ENCODE results near the gene ANKRD37.

ANKRD37 gene

DNA sequence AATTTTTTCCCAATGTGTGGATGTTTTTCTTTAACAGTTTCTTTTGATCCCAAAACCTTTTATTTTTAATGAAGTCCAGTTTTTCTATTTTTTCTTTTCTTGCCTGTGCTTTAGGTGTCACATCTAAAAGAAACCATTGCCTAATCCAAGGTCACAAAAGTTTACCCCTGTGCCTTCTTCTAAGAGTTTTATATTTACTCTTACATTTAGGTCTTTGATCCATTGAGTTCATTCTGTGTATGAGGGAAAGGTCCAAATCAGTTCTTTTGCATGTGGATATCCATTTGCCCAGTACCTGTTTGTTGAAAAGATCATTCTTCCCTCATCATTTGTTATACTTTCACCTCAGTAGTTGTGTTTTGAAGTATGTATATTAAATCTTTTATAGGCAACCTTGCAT, 13.9 kb upstream of the ANKRD37 start:
- Histone ChIP-seq H4K20me1 (ENCODE audit: insufficient read depth, low read length) (no peaks in the 10 kb centered on the region), H2AFZ (ENCODE audit: low read depth, low read length) (no peak overlapping the region), H3K4me3 (ENCODE audit: low read depth in 1 of 2, low read length in 2 of 2) (no peak overlapping the region), H3K4me1 (ENCODE audit: insufficient read depth, low read length) (no peaks in the 10 kb centered on the region), H3K79me2 (ENCODE audit: insufficient read depth, low read length) (no peaks in the 10 kb centered on the region), H3K9ac (ENCODE audit: low read depth, low read length) (no peak overlapping the region), H3K9me3 (ENCODE audit: insufficient read depth, low read length, severe bottlenecking) (no peaks in the 10 kb centered on the region), H3K27me3 (ENCODE audit: insufficient read depth, low read length, poor library complexity) (peaks cover 3% of the 10 kb centered on the region), H3K4me2 (ENCODE audit: insufficient read depth, low read length) (no peak overlapping the region), H3K36me3 (ENCODE audit: insufficient read depth, low read length) (no peaks in the 10 kb centered on the region), H3K27ac (ENCODE audit: low read length) (no peak overlapping the region)
- DNase-seq (no peak), ATAC-seq (ENCODE audit: insufficient read depth, low read depth) (no peak)
- TF ChIP-seq CTCF (IDR thresholded peaks at IDR 0.05; ENCODE audit: borderline replicate concordance, extremely low read depth, low read length, poor library complexity, severe bottlenecking) = no peak
- no peak for TF ChIP-seq EZH2 (IDR thresholded peaks at IDR 0.05; ENCODE audit: borderline replicate concordance, low read depth, low read length, severe bottlenecking)

- Histone ChIP-seq H2AFZ (ENCODE audit: low read depth, low read length) (no peak overlapping the region), H3K36me3 (ENCODE audit: insufficient read depth, low read length) (no peaks in the 10 kb centered on the region), H4K20me1 (ENCODE audit: insufficient read depth, low read length) (no peaks in the 10 kb centered on the region), H3K27me3 (ENCODE audit: insufficient read depth, low read length, poor library complexity) (peaks cover 3% of the 10 kb centered on the region), H3K9me3 (ENCODE audit: insufficient read depth, low read length, severe bottlenecking) (no peaks in the 10 kb centered on the region), H3K79me2 (ENCODE audit: insufficient read depth, low read length) (no peaks in the 10 kb centered on the region), H3K27ac (ENCODE audit: low read length) (no peak overlapping the region), H3K9ac (ENCODE audit: low read depth, low read length) (no peak overlapping the region), H3K4me1 (ENCODE audit: insufficient read depth, low read length) (no peaks in the 10 kb centered on the region), H3K4me3 (ENCODE audit: low read depth in 1 of 2, low read length in 2 of 2) (no peak overlapping the region), H3K4me2 (ENCODE audit: insufficient read depth, low read length) (no peak overlapping the region)
- no peak for DNase-seq
- TF ChIP-seq CTCF (IDR thresholded peaks at IDR 0.05; ENCODE audit: borderline replicate concordance, extremely low read depth, low read length, poor library complexity, severe bottlenecking) = no peak
- TF ChIP-seq EZH2 (IDR thresholded peaks at IDR 0.05; ENCODE audit: borderline replicate concordance, low read depth, low read length, severe bottlenecking) = no peak
- no peak for ATAC-seq (ENCODE audit: insufficient read depth, low read depth)
Measured at GRCh38 chr4:185383451-185383850, 13.2 kb upstream of the ANKRD37 start.

GRCh38 chr4:185384061-185384460, 12.6 kb upstream of the ANKRD37 start:
- no peak overlapping the region for H2AFZ ChIP-seq (ENCODE audit: low read depth, low read length)
- no peaks in the 10 kb centered on the region for H3K36me3 ChIP-seq (ENCODE audit: insufficient read depth, low read length)
- TF ChIP-seq CTCF (IDR thresholded peaks at IDR 0.05; ENCODE audit: borderline replicate concordance, extremely low read depth, low read length, poor library complexity, severe bottlenecking) (no peak), EZH2 (IDR thresholded peaks at IDR 0.05; ENCODE audit: borderline replicate concordance, low read depth, low read length, severe bottlenecking) (no peak)
- H3K9me3 ChIP-seq (ENCODE audit: insufficient read depth, low read length, severe bottlenecking) = no peaks in the 10 kb centered on the region
- no peaks in the 10 kb centered on the region for H3K79me2 ChIP-seq (ENCODE audit: insufficient read depth, low read length)
- H3K4me3 ChIP-seq (ENCODE audit: low read depth in 1 of 2, low read length in 2 of 2) = no peak overlapping the region
- H3K27me3 ChIP-seq (ENCODE audit: insufficient read depth, low read length, poor library complexity) = peaks cover 3% of the 10 kb centered on the region
- H3K27ac ChIP-seq (ENCODE audit: low read length) = no peak overlapping the region
- no peak overlapping the region for H3K9ac ChIP-seq (ENCODE audit: low read depth, low read length)
- H3K4me2 ChIP-seq (ENCODE audit: insufficient read depth, low read length) = no peak overlapping the region
- ATAC-seq (ENCODE audit: insufficient read depth, low read depth) (no peak), DNase-seq (no peak)
- no peaks in the 10 kb centered on the region for H4K20me1 ChIP-seq (ENCODE audit: insufficient read depth, low read length)
- H3K4me1 ChIP-seq (ENCODE audit: insufficient read depth, low read length) = no peaks in the 10 kb centered on the region

- no peak overlapping the region for H3K4me2 ChIP-seq (ENCODE audit: insufficient read depth, low read length)
- H2AFZ ChIP-seq (ENCODE audit: low read depth, low read length) = no peak overlapping the region
- no peaks in the 10 kb centered on the region for H3K79me2 ChIP-seq (ENCODE audit: insufficient read depth, low read length)
- no peaks in the 10 kb centered on the region for H3K36me3 ChIP-seq (ENCODE audit: insufficient read depth, low read length)
- H3K4me1 ChIP-seq (ENCODE audit: insufficient read depth, low read length) = no peaks in the 10 kb centered on the region
- no peaks in the 10 kb centered on the region for H3K9me3 ChIP-seq (ENCODE audit: insufficient read depth, low read length, severe bottlenecking)
- no peak for ATAC-seq (ENCODE audit: insufficient read depth, low read depth)
- peaks cover 3% of the 10 kb centered on the region for H3K27me3 ChIP-seq (ENCODE audit: insufficient read depth, low read length, poor library complexity)
- H3K27ac ChIP-seq (ENCODE audit: low read length) = no peak overlapping the region
- H3K9ac ChIP-seq (ENCODE audit: low read depth, low read length) = no peak overlapping the region
- DNase-seq = no peak
- TF ChIP-seq EZH2 (IDR thresholded peaks at IDR 0.05; ENCODE audit: borderline replicate concordance, low read depth, low read length, severe bottlenecking) (no peak), CTCF (IDR thresholded peaks at IDR 0.05; ENCODE audit: borderline replicate concordance, extremely low read depth, low read length, poor library complexity, severe bottlenecking) (no peak)
- no peaks in the 10 kb centered on the region for H4K20me1 ChIP-seq (ENCODE audit: insufficient read depth, low read length)
- H3K4me3 ChIP-seq (ENCODE audit: low read depth in 1 of 2, low read length in 2 of 2) = no peak overlapping the region
Measured at GRCh38 chr4:185384930-185385331, 11.7 kb upstream of the ANKRD37 start.

Data from DND-41 (cell line).